ENCODE results near the gene KAT14.

The KAT14 gene

GRCh38 chr20:18092890-18093289 lies 44.8 kb upstream of the KAT14 start:
- TF ChIP-seq POLR2AphosphoS5 (IDR thresholded peaks at IDR 0.05; ENCODE audit: low read depth, low read length) (no peak), TAF1 (IDR thresholded peaks at IDR 0.05; ENCODE audit: borderline replicate concordance, insufficient read depth, low read length) (no peak), FOXP2 (optimal IDR thresholded peaks at IDR 0.05; ENCODE audit: borderline replicate concordance, extremely low read depth, extremely low read length, insufficient read depth) (no peak), SIN3A (IDR thresholded peaks at IDR 0.05; ENCODE audit: borderline replicate concordance, insufficient read depth, low read length) (no peak)
- TF ChIP-seq, protein P1, sequence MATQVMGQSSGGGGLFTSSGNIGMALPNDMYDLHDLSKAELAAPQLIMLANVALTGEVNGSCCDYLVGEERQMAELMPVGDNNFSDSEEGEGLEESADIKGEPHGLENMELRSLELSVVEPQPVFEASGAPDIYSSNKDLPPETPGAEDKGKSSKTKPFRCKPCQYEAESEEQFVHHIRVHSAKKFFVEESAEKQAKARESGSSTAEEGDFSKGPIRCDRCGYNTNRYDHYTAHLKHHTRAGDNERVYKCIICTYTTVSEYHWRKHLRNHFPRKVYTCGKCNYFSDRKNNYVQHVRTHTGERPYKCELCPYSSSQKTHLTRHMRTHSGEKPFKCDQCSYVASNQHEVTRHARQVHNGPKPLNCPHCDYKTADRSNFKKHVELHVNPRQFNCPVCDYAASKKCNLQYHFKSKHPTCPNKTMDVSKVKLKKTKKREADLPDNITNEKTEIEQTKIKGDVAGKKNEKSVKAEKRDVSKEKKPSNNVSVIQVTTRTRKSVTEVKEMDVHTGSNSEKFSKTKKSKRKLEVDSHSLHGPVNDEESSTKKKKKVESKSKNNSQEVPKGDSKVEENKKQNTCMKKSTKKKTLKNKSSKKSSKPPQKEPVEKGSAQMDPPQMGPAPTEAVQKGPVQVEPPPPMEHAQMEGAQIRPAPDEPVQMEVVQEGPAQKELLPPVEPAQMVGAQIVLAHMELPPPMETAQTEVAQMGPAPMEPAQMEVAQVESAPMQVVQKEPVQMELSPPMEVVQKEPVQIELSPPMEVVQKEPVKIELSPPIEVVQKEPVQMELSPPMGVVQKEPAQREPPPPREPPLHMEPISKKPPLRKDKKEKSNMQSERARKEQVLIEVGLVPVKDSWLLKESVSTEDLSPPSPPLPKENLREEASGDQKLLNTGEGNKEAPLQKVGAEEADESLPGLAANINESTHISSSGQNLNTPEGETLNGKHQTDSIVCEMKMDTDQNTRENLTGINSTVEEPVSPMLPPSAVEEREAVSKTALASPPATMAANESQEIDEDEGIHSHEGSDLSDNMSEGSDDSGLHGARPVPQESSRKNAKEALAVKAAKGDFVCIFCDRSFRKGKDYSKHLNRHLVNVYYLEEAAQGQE (IDR thresholded peaks at IDR 0.05; ENCODE audit: insufficient read depth in 1 of 2, low read depth in 2 of 2, low read length in 2 of 2), result no peak

DNA sequence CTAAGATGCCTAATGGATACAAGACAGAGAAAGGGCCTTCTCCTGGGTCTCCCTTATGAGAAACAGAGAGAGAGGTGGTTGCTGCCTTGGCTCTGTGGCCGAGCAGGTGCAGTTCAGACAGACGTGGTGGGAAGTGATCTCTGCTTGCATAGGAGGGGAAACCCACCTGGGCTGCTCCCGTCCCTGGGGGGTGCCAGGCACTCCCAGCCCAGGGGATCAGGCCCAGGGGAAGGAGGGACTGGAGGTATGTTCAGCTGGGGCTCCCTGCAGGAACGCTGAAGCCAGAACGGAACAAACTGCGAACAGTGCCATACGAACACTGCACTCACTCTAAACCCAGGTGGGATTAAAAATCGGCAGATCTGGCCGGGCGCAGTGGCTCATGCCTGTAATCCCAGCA lies 44.3 kb upstream of the KAT14 start:
- TF ChIP-seq FOXP2 (optimal IDR thresholded peaks at IDR 0.05; ENCODE audit: borderline replicate concordance, extremely low read depth, extremely low read length, insufficient read depth), result no peak
- TF ChIP-seq POLR2AphosphoS5 (IDR thresholded peaks at IDR 0.05; ENCODE audit: low read depth, low read length), result no peak
- no peak for TF ChIP-seq TAF1 (IDR thresholded peaks at IDR 0.05; ENCODE audit: borderline replicate concordance, insufficient read depth, low read length)
- TF ChIP-seq, protein P1 (IDR thresholded peaks at IDR 0.05; ENCODE audit: insufficient read depth in 1 of 2, low read depth in 2 of 2, low read length in 2 of 2), result no peak
- no peak for TF ChIP-seq SIN3A (IDR thresholded peaks at IDR 0.05; ENCODE audit: borderline replicate concordance, insufficient read depth, low read length)

GRCh38 chr20:18094191-18094590 lies 43.5 kb upstream of the KAT14 start:
- TF ChIP-seq POLR2AphosphoS5 (IDR thresholded peaks at IDR 0.05; ENCODE audit: low read depth, low read length) (no peak), SIN3A (IDR thresholded peaks at IDR 0.05; ENCODE audit: borderline replicate concordance, insufficient read depth, low read length) (no peak), FOXP2 (optimal IDR thresholded peaks at IDR 0.05; ENCODE audit: borderline replicate concordance, extremely low read depth, extremely low read length, insufficient read depth) (no peak), TAF1 (IDR thresholded peaks at IDR 0.05; ENCODE audit: borderline replicate concordance, insufficient read depth, low read length) (no peak)
- TF ChIP-seq, protein P1 (IDR thresholded peaks at IDR 0.05; ENCODE audit: insufficient read depth in 1 of 2, low read depth in 2 of 2, low read length in 2 of 2), result no peak

GRCh38 chr20:18101125-18101810 lies 36.4 kb upstream of the KAT14 start:
- no peak for TF ChIP-seq FOXP2 (optimal IDR thresholded peaks at IDR 0.05; ENCODE audit: borderline replicate concordance, extremely low read depth, extremely low read length, insufficient read depth)
- TF ChIP-seq, protein P1 (IDR thresholded peaks at IDR 0.05; ENCODE audit: insufficient read depth in 1 of 2, low read depth in 2 of 2, low read length in 2 of 2), result no peak
- TF ChIP-seq POLR2AphosphoS5 (IDR thresholded peaks at IDR 0.05; ENCODE audit: low read depth, low read length), result no peak
- TF ChIP-seq SIN3A (IDR thresholded peaks at IDR 0.05; ENCODE audit: borderline replicate concordance, insufficient read depth, low read length), result no peak
- no peak for TF ChIP-seq TAF1 (IDR thresholded peaks at IDR 0.05; ENCODE audit: borderline replicate concordance, insufficient read depth, low read length)
